GDM1 (cell line): ENCODE data around the gene CCDC138.
A peak's percentile ranks its signal among the peaks of the same experiment; 100 is the strongest.
"Not testable (repeated sequence)": the region's sequence is repeated elsewhere in the genome, so short reads cannot be mapped to it uniquely, and the experiment has no call there.

Experiments used
- DNase-seq: peaks from one replicate; lab custom pipeline; 2025; lab: John Stamatoyannopoulos, UW

The CCDC138 gene

GRCh38 chr2:108786354-108787215 lies at the start of gene CCDC138:
TSS of gene CCDC138 (plus strand) at chr2:108786771. CDS start at chr2:108786823, 52 bp downstream.
- peak; percentile 85 for DNase-seq

GRCh38 chr2:108757973-108758372 lies 28.6 kb upstream of the CCDC138 start:
- not testable (repeated sequence) for DNase-seq

GRCh38 chr2:108762618-108763017 lies 24.0 kb upstream of the CCDC138 start:
- not testable (repeated sequence) for DNase-seq

GRCh38 chr2:108766671-108767070 lies 19.9 kb upstream of the CCDC138 start:
- not testable (repeated sequence) for DNase-seq

GRCh38 chr2:108767859-108768258 lies 18.7 kb upstream of the CCDC138 start:
- DNase-seq: not testable (repeated sequence)

GRCh38 chr2:108776475-108776874 lies 10.1 kb upstream of the CCDC138 start:
- no peak for DNase-seq

- DNase-seq: no peak
These were observed 7.7 kb upstream of the CCDC138 start for GRCh38 chr2:108778857-108779256.

GRCh38 chr2:108786008-108786353 lies 590 bp upstream of the CCDC138 start:
- DNase-seq: no peak

GRCh38 chr2:108787216-108787541 lies 608 bp downstream of the CCDC138 start:
- no peak for DNase-seq

- no peak for DNase-seq
These were observed 16.6 kb downstream of the CCDC138 start for GRCh38 chr2:108803045-108803736.

GRCh38 chr2:108805032-108805431 lies 18.5 kb downstream of the CCDC138 start:
- DNase-seq: no peak

- DNase-seq: no peak
These were observed 19.2 kb downstream of the CCDC138 start for GRCh38 chr2:108805782-108806181.

- no peak for DNase-seq
These were observed 20.0 kb downstream of the CCDC138 start for GRCh38 chr2:108806371-108807113.

GRCh38 chr2:108809936-108810335 lies 23.4 kb downstream of the CCDC138 start:
- no peak for DNase-seq

GRCh38 chr2:108810993-108811957 lies 24.7 kb downstream of the CCDC138 start:
- DNase-seq: no peak

- no peak for DNase-seq
These were observed 27.2 kb downstream of the CCDC138 start for GRCh38 chr2:108813732-108814131.

- no peak for DNase-seq
These were observed 33.9 kb downstream of the CCDC138 start for GRCh38 chr2:108820482-108820881.

GRCh38 chr2:108823286-108823685 lies 36.7 kb downstream of the CCDC138 start:
- no peak for DNase-seq

- DNase-seq: no peak
These were observed 37.9 kb downstream of the CCDC138 start for GRCh38 chr2:108824316-108825070.

- DNase-seq: no peak
These were observed 38.7 kb downstream of the CCDC138 start for GRCh38 chr2:108825254-108825653.

GRCh38 chr2:108825736-108826135 lies 39.2 kb downstream of the CCDC138 start:
- DNase-seq: no peak
